ENCODE results near the gene IGFBP5. TPM values are rescaled to one million over a fixed set of nuclear protein-coding genes. Genes with fewer than 3 reads are reported as not detected.

The IGFBP5 gene
- total RNA-seq, 1 experiment from 2014 or later = 4.4 TPM

- DNase-seq (ENCODE audit: low spot score) = no peak
These were observed 6.5 kb downstream of the IGFBP5 start for GRCh38 chr2:216688731-216689340.

DNA sequence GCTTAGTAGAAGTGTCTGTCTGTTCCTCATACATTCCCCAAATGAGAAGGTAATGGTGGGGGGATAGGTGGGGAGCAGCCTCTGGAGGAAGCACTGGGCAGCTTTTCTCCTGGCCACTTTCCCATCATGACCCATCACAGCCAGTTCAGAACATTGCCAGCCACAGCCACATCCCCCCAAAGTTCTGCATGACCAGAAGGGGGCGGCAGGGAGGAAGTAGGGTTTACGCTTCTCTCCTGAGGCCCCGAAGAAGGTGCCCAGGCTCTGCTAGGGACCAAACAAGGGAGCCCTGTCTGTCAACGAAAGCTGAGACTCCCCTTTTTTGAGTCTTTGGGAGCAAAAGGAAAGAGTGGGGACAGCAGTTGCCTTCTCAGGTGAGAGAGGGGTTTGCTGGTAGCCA is 7.7 kb downstream of the IGFBP5 start:
- DNase-seq (ENCODE audit: low spot score) = no peak

DNA sequence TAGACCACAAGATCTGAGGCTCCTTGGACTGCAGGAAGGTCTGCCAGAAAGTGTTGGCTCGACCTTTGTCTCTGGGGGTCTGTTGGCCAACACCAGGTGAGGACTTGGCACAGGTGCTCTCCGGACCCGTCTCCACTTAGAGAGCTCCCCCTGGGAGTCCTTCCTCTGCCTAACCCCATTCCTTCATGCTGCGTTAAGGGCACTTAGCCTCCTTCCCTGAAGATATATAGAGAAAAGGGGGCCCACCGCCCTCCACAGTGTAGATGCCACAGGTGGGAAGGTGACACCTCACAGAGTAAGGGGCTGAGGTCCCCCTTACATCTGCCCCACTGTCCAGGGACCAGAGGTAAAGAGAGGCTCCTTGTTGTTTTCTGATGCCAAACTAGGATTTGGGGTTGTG is 8.2 kb downstream of the IGFBP5 start:
- DNase-seq (ENCODE audit: low spot score) = no peak

DNA sequence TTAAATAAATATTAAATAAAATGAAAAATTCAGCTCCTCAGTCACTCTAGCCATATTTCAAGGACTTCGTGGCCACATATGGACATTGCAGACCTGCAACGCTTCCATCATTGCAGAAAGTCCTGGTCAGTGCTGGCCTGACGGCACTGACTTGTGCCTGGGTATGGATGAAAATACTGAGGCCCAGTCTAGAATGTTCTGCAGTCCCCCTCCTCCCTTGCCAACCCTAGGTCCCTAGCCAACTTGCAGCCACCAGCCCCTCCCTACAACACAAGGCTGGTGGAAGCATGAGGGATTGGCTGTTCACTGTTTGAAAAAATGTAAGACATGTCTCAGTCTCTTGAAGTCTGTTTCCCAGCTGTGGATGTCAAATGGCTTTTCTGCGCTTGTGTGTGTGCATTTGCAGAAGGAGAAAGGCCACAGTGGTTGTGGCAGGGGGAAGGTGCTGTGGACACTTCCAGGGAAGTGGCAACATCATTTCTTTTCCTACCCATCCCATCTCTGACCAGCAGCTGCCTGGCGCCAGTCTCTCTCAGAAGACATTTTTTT is 9.9 kb downstream of the IGFBP5 start:
- no peak for DNase-seq (ENCODE audit: low spot score)

GRCh38 chr2:216683846-216684245 is 11.5 kb downstream of the IGFBP5 start:
- no peak for DNase-seq (ENCODE audit: low spot score)

DNA sequence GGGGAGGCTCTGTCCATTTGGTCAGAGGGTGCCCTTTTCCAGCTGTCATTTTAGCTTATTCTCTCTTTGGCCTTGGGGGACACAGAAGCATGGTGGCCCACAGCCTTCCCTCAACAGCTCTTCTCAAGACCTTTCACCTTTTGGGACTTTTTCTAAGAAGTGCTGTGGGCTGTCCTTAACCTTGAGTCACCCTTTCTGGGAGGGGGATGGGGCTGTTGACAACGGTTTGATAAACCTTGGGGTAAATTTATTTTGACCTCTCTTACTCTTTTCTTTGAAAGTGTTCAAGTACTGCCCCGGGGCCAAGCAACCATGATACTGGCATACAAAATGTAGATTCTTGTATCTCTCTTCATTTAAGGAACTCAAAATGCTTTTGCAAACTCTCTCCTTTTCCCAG is 13.7 kb downstream of the IGFBP5 start:
- DNase-seq (ENCODE audit: low spot score) = no peak

- DNase-seq (ENCODE audit: low spot score) = no peak
These were observed 14.3 kb downstream of the IGFBP5 start for GRCh38 chr2:216680951-216681629.

DNA sequence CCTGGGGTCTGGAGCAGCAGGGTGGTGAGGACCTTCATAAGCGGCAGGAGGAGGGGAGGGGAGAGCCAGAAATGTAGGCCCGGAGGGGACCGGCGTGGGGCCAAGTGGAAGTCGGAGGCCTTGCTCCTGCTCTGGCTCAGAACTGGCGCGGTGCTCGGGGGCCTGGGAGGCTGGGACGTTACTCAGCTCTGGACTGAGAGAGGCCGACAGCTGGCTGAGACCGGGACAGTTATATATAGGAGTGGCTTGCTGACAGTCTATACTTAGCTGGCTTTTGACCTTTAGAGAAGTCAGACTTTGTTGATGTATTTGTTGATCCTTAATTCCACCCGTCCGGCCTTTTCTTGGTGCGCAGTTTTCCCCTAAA is 15.7 kb downstream of the IGFBP5 start:
- no peak for DNase-seq (ENCODE audit: low spot score)

DNA sequence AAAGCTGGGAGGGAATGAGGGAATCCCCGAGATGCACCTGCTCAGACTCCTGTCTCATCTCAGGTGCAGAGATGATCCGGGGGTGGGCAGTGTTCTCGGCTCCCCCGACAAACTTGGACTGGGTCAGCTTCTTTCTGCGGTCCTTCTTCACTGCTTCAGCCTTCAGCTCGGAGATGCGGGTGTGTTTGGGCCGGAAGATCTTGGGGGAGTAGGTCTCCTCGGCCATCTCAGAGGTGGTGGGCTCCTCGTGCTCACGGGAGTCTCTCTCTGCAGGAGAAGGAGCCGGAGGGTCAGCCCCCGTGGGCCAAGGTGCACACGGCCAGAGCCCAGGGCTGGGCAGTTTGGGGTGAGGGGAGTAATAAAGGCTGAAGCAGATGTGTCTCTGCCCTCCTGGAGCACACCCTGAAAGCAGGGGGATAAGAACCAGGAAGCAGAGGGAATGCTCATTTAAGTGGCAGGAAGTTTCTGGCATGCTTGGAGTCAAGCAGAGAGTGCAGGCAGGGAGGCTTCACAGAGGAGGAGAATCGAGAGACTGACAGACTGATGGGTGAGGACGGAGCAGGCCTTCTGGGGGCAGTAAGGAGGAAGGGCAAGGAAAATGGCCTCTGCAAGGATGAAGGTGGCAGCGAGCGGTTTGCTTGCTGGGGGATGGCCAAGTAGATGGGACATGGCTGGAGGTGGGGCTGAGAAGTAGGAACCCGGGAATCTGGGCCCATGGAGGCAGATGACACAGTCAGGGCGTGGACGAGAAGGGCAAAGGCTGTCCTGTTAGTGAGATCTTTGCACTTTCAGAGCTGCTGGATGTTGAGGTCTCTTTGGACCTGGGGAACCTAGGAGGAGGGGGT is 16.3 kb downstream of the IGFBP5 start:
- no peak for DNase-seq (ENCODE audit: low spot score)

DNA sequence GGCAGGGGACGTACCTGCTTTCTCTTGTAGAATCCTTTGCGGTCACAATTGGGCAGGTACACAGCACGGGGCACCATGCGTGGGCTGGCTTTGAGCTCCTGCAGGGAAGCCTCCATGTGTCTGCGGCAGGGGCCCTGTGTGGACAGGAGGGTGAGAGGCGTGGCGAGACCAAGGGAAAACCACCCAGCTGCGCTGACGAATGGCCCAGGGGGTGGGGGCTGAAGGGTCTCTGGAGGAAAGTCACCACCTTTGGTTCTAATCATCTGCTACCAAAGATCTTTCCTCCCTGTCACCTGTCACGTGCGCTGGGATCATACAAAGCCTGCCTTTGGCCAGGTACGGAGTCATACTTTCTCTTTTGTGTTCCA is 17.3 kb downstream of the IGFBP5 start:
- no peak for DNase-seq (ENCODE audit: low spot score)

- DNase-seq (ENCODE audit: low spot score) = no peak
These were observed 17.8 kb downstream of the IGFBP5 start for GRCh38 chr2:216677439-216678097.

DNA sequence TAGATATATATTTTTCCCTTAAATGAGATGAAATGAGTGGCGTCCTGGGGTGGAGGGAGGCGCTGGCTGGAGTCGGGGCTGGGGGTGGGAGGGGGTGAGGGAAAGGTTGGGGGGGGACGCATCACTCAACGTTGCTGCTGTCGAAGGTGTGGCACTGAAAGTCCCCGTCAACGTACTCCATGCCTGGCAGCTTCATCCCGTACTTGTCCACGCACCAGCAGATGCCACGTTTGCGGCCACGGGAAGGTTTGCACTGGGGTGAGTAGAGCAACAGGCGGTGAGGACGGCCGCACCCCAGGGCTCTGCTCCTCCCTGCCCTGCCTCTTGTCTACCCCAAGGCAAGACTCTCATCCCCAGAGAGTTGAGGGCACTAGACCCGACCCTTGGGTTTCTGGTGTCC is 18.7 kb downstream of the IGFBP5 start:
- DNase-seq (ENCODE audit: low spot score) = no peak

- DNase-seq (ENCODE audit: low spot score) = no peak
These were observed 21.0 kb downstream of the IGFBP5 start for GRCh38 chr2:216674376-216674775.

DNA sequence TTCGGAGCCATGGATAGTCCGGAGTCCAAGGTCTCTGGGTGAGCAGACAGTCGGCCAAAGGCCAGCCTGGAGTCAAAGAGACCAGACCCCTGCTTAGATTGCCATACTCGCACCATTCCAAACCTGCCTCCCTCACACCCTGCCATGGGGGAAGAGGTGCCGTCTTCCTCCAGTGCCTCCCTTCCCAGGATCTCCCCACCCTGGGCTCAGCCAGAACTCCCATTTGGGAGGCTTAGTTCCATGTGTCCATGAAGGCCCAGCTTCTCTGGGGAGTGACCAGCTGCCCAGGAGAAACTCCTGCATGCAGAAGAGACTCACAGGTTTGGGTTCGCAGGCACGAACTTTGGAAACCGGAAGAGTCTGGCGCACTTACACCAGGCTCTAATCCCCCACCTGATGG is 21.7 kb downstream of the IGFBP5 start:
- no peak for DNase-seq (ENCODE audit: low spot score)

DNA sequence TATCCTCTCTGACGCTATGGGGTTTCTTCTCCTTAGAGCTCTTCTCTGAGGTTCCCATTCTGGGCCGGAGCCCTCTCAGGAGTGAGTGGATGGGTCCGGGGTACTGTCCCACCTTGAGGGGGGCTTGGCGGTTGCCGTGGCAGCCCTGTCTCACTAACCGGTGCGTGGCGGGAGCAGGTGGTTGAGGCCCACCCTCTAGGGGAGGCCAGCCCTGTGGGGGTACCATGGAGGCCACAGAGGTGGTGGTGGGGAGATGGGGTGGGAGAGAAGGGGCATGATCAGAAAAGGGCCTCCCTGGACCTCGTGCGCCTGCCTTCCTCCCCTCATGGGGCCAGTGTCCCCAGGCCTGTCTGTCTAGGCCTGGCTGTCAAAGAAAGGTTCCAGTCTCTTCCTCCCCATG is 22.3 kb downstream of the IGFBP5 start:
- DNase-seq (ENCODE audit: low spot score) = no peak

GRCh38 chr2:216672466-216672865 is 22.9 kb downstream of the IGFBP5 start:
- DNase-seq (ENCODE audit: low spot score) = no peak

GRCh38 chr2:216671791-216672343 is 23.5 kb downstream of the IGFBP5 start:
- DNase-seq (ENCODE audit: low spot score) = no peak

DNA sequence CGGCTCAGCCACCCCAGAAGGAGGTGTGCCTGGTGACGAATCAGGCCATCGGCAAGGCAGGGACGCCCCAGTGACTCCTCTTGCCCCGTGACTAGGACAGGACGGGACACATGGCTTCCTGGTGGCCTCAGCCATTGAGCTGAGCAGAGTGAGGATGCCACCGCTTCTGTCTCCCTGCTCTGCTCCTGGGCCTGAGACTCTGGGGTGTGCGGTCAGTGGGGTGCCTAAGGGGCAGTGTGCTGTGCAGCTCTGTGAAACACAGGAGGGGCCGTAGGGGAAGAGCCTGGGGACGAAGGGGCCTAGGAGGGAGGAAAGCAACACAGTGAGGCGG is 24.3 kb downstream of the IGFBP5 start:
- DNase-seq (ENCODE audit: low spot score) = no peak

DNA sequence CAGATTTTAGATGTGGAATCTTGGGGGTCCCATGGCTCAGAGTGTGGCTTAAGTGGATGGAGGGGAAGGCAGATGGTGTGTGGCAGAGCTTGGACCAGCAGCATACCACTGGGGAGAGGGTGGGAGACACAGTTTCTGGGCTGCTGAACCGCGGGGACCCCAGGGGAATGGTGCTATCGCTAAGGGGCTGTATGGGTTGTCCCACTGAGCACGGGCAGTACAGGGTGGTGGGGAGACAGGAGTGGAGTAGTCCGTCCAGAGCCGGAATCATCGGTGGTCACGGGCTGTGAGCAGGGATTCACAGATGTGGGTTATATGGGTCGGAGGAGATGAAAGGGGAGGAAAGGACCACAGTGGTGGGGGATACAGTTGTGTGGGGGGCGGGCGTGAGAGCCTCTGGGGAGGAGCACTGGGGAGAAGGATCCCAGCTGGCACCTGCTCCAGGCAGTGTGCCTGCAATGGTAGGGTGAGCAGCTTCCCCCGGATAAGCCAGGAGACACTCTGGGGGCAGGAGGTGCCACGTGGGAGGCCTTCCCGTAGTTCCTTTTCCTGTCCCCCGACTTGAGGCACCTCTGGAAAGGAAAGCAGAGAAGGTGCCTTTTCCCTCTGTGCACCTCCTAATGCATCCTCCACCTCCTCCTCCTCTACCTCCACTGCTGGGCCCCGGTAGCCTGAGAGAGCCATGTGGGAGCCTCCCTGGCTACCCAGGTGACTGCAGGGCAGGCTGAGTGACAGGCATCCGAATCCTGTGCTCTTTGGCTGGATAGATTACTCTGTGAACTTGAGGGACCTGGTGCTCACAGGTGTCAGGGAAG is 24.9 kb downstream of the IGFBP5 start:
- no peak for DNase-seq (ENCODE audit: low spot score)

- DNase-seq (ENCODE audit: low spot score) = peak; percentile 60
These were observed 28.7 kb downstream of the IGFBP5 start for GRCh38 chr2:216666461-216667233.
